ENCODE measurements around the gene PRTFDC1.
"Not testable (repeated sequence)": the region's sequence is repeated elsewhere in the genome, so short reads cannot be mapped to it uniquely, and the experiment has no call there.

DNA sequence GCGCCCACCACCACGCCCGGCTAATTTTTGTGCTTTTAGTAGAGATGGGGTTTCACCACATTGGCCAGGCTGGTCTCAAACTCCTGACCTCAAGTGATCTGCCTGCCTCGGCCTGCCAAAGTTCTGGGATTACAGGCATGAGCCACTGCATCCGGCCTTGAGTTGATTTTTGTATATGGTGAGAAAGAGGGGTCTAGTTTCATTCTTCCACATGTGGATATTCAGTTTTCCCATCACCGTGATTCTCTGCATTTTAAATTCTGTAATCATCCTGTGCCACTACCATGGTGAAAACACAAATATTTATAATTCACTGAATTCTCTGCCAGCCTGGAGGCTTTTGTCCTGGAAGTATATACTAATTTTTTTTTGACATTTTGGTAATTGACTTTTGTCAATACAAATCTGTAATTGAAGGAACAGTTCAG lies 5.2 kb upstream of the PRTFDC1 start:
- TF ChIP-seq, protein P1, sequence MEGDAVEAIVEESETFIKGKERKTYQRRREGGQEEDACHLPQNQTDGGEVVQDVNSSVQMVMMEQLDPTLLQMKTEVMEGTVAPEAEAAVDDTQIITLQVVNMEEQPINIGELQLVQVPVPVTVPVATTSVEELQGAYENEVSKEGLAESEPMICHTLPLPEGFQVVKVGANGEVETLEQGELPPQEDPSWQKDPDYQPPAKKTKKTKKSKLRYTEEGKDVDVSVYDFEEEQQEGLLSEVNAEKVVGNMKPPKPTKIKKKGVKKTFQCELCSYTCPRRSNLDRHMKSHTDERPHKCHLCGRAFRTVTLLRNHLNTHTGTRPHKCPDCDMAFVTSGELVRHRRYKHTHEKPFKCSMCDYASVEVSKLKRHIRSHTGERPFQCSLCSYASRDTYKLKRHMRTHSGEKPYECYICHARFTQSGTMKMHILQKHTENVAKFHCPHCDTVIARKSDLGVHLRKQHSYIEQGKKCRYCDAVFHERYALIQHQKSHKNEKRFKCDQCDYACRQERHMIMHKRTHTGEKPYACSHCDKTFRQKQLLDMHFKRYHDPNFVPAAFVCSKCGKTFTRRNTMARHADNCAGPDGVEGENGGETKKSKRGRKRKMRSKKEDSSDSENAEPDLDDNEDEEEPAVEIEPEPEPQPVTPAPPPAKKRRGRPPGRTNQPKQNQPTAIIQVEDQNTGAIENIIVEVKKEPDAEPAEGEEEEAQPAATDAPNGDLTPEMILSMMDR (IDR thresholded peaks at IDR 0.05; ENCODE audit: insufficient read depth, low read length), result not testable (repeated sequence)
- not testable (repeated sequence) for TF ChIP-seq POLR2AphosphoS5 (IDR thresholded peaks at IDR 0.05; ENCODE audit: low read depth); GABPA (IDR thresholded peaks at IDR 0.05; ENCODE audit: low read depth); SPI1 (IDR thresholded peaks at IDR 0.05; ENCODE audit: borderline replicate concordance, low read depth)
